ENCODE data around the gene MACROH2A1. TPM values are rescaled to one million over a fixed set of nuclear protein-coding genes. Genes with fewer than 3 reads are reported as not detected.

Gene MACROH2A1
- total RNA-seq = 139 TPM
- 100 to 1,000 TPM; 126 to 161 (median 148) TPM for polyA plus RNA-seq

DNA sequence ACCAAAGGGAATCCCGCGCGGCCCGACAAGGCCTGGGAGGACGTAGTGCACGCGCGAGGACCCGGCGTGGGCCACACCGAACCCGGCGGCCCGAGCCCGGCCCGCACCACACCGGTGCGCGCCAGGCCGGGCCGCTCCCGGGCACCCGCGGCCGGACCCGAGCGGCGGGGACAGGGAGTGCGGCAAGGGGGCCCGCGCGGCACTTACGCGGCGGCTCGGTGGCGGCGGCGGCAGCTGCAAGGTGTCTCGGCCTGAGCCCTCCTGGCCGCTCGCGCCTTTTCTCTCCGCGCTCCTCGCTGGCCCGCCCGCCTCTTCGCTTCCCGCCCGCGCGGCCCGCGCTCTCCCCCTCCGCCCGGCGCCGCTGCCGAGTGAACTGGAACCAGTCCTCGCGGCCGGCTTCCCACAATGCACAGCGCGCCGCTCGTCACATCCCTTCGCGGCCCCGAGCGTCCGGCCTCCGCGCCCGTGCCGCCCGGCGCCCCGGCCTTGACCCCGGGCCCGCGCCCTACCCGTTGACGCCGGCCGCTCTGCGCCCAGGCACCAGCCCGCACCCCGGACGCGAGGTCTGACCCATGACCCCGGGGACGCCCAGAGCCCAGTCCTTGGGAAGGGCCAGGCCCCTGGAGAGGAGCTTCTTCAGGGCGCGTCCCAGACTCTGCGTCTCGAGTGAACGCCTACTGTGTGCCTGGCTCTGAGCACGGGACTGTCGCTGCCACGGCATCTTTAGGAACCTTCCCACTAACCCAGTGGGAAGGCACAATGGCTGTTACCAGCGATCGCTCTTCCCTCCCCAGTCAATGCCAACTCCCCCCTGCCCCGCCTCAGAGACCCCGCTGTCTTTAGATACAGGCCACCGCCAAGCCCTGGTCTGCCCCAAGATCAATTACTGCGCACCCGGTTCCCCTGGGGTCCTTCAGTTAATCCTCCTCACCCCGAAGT, at the start of gene MACROH2A1:
Gene MACROH2A1, minus strand, starts transcription at position 377 of the 939 bp plus-strand sequence. CDS start 10,138 bp downstream, outside the sequence.
- no peaks in the 10 kb centered on the region for H3K9me3 ChIP-seq (ENCODE audit: control insufficient read depth in 2 of 2, low read length in 2 of 2)
- peaks cover 0 to 3% (median 0%) of the 10 kb centered on the region in 7 donors for H3K9me3 Mint-ChIP-seq
- peaks cover 12% of the 10 kb centered on the region for H3K27me3 Mint-ChIP-seq
- H3K27ac ChIP-seq (ENCODE audit: insufficient read depth, low read length, poor library complexity, severe bottlenecking) = peak within 1 kb of the TSS; percentile 42
- peaks cover 3% of the 10 kb centered on the region for H3K27me3 ChIP-seq (ENCODE audit: control insufficient read depth, insufficient read depth, low read length)
- H3K27ac Mint-ChIP-seq = peak within 1 kb of the TSS; percentile 69 to 95 (median 94)
- H3K4me3 Mint-ChIP-seq = peak within 1 kb of the TSS; percentile 92 to 96 (median 94)
- ATAC-seq (ENCODE audit: low read depth in 2 of 2) = peak; percentile 85 to 92
- peak; percentile 67 to 89 (median 78) for DNase-seq
- peaks cover 8% of the 10 kb centered on the region for H3K36me3 Mint-ChIP-seq
- H3K4me1 Mint-ChIP-seq = peaks cover 23 to 55% (median 37%) of the 10 kb centered on the region in 4 donors
- H3K4me3 ChIP-seq (ENCODE audit: low read depth, low read length) = peak within 1 kb of the TSS; percentile 70
- H3K36me3 ChIP-seq (ENCODE audit: control insufficient read depth, insufficient read depth, low read length) = no peaks in the 10 kb centered on the region
- peaks cover 27% of the 10 kb centered on the region for H3K4me1 ChIP-seq (ENCODE audit: control insufficient read depth, insufficient read depth, low read length, poor library complexity, severe bottlenecking)

GRCh38 chr5:135448071-135448739, 49.2 kb upstream of the MACROH2A1 start:
- no peak overlapping the region for H3K4me3 ChIP-seq (ENCODE audit: low read depth, low read length)
- Mint-ChIP-seq H3K36me3 (no peaks in the 10 kb centered on the region), H3K27ac (no peak overlapping the region), H3K4me3 (no peak overlapping the region), H3K27me3 (peaks cover 13% of the 10 kb centered on the region), H3K4me1 (no peaks in the 10 kb centered on the region), H3K9me3 (no peaks in the 10 kb centered on the region)
- DNase-seq (no peak), ATAC-seq (ENCODE audit: low read depth in 2 of 2) (no peak)
- H3K36me3 ChIP-seq (ENCODE audit: control insufficient read depth, insufficient read depth, low read length) = no peaks in the 10 kb centered on the region
- H3K9me3 ChIP-seq (ENCODE audit: control insufficient read depth in 2 of 2, low read length in 2 of 2) = no peaks in the 10 kb centered on the region
- peaks cover 5% of the 10 kb centered on the region for H3K27me3 ChIP-seq (ENCODE audit: control insufficient read depth, insufficient read depth, low read length)
- no peaks in the 10 kb centered on the region for H3K4me1 ChIP-seq (ENCODE audit: control insufficient read depth, insufficient read depth, low read length, poor library complexity, severe bottlenecking)
- H3K27ac ChIP-seq (ENCODE audit: insufficient read depth, low read length, poor library complexity, severe bottlenecking) = no peak overlapping the region

DNA sequence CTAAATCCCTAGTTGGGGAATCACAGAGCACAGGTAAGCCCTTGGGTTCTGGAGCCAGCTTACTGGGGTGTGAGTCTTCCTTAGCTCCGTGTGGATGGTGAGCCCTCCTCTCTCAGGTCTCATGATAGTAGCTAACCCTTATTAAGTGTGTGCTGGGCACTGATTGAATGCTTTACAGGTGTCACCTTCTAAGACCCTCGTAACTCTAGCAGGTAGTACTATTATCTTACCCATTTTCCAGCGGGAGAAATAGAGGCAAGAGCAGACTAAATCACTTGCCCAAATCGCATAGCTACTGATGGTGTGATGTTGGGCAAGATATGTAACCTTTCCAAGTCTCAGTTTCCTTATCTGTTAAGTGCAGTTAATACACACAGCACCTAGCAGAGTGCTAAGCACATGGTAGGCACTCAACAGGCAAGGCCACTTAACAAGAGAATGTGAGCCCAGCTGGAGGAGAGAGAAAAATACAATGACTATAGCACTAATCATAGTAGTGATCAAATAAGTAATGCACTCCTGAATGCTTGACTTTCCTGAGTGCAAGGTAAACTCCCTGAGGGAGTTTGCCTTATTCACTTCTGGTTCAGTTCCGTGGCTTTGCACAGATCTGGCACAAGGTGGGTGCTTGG, 48.4 kb upstream of the MACROH2A1 start, which contains the start of gene DCANP1:
Gene DCANP1, minus strand, starts transcription at position 51 of the 632 bp plus-strand sequence. CDS start 240 bp downstream, outside the sequence.
- no peaks in the 10 kb centered on the region for H3K4me1 ChIP-seq (ENCODE audit: control insufficient read depth, insufficient read depth, low read length, poor library complexity, severe bottlenecking)
- no peaks in the 10 kb centered on the region for H3K9me3 Mint-ChIP-seq
- peaks cover 5% of the 10 kb centered on the region for H3K27me3 ChIP-seq (ENCODE audit: control insufficient read depth, insufficient read depth, low read length)
- no peaks in the 10 kb centered on the region for H3K9me3 ChIP-seq (ENCODE audit: control insufficient read depth in 2 of 2, low read length in 2 of 2)
- no peak within 1 kb of the TSS for H3K4me3 ChIP-seq (ENCODE audit: low read depth, low read length)
- H3K36me3 ChIP-seq (ENCODE audit: control insufficient read depth, insufficient read depth, low read length) = no peaks in the 10 kb centered on the region
- DNase-seq (no peak), ATAC-seq (ENCODE audit: low read depth in 2 of 2) (no peak)
- H3K27ac ChIP-seq (ENCODE audit: insufficient read depth, low read length, poor library complexity, severe bottlenecking) = no peak within 1 kb of the TSS
- no peak within 1 kb of the TSS for H3K4me3 Mint-ChIP-seq
- no peak within 1 kb of the TSS for H3K27ac Mint-ChIP-seq
- no peaks in the 10 kb centered on the region for H3K36me3 Mint-ChIP-seq
- peaks cover 5% of the 10 kb centered on the region for H3K27me3 Mint-ChIP-seq
- H3K4me1 Mint-ChIP-seq = no peaks in the 10 kb centered on the region

DNA sequence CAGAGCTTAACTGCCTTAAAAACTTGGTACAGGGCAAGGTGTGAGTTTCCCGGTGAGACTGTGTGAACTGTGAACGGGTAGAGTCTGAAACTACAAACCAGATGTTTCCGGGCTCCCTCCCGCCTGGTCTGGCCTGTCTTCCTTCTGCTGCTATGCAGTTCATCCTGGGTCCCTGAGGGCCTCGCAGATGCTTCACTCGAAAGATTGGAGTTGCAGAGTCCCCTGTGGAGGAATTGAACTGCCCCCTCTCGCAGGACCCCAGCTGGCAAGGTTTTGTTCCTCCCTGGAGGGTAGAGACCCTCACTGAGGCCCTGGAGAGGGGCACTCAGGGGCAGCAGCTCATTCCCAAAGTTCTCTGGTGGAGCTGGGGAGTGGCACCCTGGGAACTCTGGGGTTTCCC, 47.6 kb upstream of the MACROH2A1 start:
- no peaks in the 10 kb centered on the region for H3K4me1 Mint-ChIP-seq
- H3K36me3 Mint-ChIP-seq = no peaks in the 10 kb centered on the region
- ATAC-seq (ENCODE audit: low read depth in 2 of 2) (no peak), DNase-seq (no peak)
- no peak overlapping the region for H3K4me3 Mint-ChIP-seq
- no peaks in the 10 kb centered on the region for H3K9me3 Mint-ChIP-seq
- H3K4me3 ChIP-seq (ENCODE audit: low read depth, low read length) = no peak overlapping the region
- no peak overlapping the region for H3K27ac ChIP-seq (ENCODE audit: insufficient read depth, low read length, poor library complexity, severe bottlenecking)
- H3K9me3 ChIP-seq (ENCODE audit: control insufficient read depth in 2 of 2, low read length in 2 of 2) = no peaks in the 10 kb centered on the region
- peaks cover 4% of the 10 kb centered on the region for H3K27me3 Mint-ChIP-seq
- no peaks in the 10 kb centered on the region for H3K36me3 ChIP-seq (ENCODE audit: control insufficient read depth, insufficient read depth, low read length)
- H3K27me3 ChIP-seq (ENCODE audit: control insufficient read depth, insufficient read depth, low read length) = peaks cover 5% of the 10 kb centered on the region
- H3K4me1 ChIP-seq (ENCODE audit: control insufficient read depth, insufficient read depth, low read length, poor library complexity, severe bottlenecking) = no peaks in the 10 kb centered on the region
- no peak overlapping the region for H3K27ac Mint-ChIP-seq

DNA sequence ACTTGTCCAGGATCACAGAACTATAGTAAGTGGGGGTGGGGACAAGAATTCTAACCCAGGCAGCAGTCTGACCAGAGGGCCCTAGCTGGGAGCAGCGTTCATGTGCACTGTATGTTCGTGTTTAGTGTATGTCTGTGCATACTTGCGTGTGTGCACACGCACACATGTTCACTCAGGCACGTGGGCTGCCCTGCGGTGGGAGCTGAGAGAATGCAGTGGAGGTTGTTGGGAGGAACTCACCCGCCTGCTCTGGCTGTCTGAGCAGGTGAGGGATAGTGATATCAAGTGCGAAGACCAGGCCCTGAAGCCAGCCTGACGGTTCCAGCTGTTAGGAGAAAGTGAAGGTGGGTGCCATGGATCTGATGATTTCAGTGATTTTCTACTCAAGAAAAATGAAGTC, 47.2 kb upstream of the MACROH2A1 start:
- peaks cover 5% of the 10 kb centered on the region for H3K27me3 ChIP-seq (ENCODE audit: control insufficient read depth, insufficient read depth, low read length)
- Mint-ChIP-seq H3K27me3 (peaks cover 4% of the 10 kb centered on the region), H3K4me3 (no peak overlapping the region), H3K4me1 (no peaks in the 10 kb centered on the region), H3K36me3 (no peaks in the 10 kb centered on the region), H3K27ac (no peak overlapping the region), H3K9me3 (no peaks in the 10 kb centered on the region)
- no peak overlapping the region for H3K4me3 ChIP-seq (ENCODE audit: low read depth, low read length)
- H3K36me3 ChIP-seq (ENCODE audit: control insufficient read depth, insufficient read depth, low read length) = no peaks in the 10 kb centered on the region
- no peaks in the 10 kb centered on the region for H3K9me3 ChIP-seq (ENCODE audit: control insufficient read depth in 2 of 2, low read length in 2 of 2)
- no peak for ATAC-seq (ENCODE audit: low read depth in 2 of 2)
- H3K4me1 ChIP-seq (ENCODE audit: control insufficient read depth, insufficient read depth, low read length, poor library complexity, severe bottlenecking) = no peaks in the 10 kb centered on the region
- DNase-seq = no peak
- H3K27ac ChIP-seq (ENCODE audit: insufficient read depth, low read length, poor library complexity, severe bottlenecking) = no peak overlapping the region

DNA sequence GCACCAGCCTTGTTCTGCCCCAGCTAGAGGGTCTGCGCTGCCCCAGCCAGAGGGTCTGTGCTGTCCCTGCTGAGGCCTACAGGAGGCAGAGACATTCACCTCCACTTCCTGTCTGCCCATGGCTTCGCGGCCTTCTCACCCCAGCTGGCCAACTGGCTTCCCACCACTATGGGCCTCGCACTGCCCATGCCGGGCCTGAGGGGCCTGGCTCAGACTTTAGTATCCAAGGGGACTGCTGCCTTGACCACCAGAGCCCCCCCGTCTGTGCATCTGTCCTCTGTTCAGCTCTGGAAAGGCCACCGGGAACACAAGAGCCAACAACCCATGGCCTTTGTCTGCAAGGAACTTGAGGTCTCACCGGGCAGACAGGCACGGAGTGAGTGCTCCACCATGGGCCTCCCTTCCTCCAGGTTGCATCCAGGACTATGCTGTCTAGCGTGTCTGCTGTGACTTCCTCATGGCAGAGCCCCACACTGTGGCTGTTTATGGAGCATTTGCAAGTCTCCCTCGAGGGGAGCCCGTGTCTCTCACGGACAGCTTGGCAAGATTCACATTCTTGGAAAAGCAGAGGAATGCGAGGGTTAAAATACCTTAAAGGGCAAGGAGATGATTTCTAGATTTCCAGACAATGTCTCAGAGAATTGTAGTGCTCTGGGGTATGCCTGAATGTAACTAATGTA, 46.4 kb upstream of the MACROH2A1 start:
- Mint-ChIP-seq H3K27me3 (peaks cover 4% of the 10 kb centered on the region), H3K4me3 (no peak overlapping the region), H3K9me3 (no peaks in the 10 kb centered on the region), H3K27ac (no peak overlapping the region), H3K4me1 (no peaks in the 10 kb centered on the region), H3K36me3 (no peaks in the 10 kb centered on the region)
- ATAC-seq (ENCODE audit: low read depth in 2 of 2) (no peak), DNase-seq (no peak)
- Histone ChIP-seq H3K27me3 (ENCODE audit: control insufficient read depth, insufficient read depth, low read length) (peaks cover 5% of the 10 kb centered on the region), H3K36me3 (ENCODE audit: control insufficient read depth, insufficient read depth, low read length) (no peaks in the 10 kb centered on the region), H3K27ac (ENCODE audit: insufficient read depth, low read length, poor library complexity, severe bottlenecking) (no peak overlapping the region), H3K4me3 (ENCODE audit: low read depth, low read length) (no peak overlapping the region), H3K4me1 (ENCODE audit: control insufficient read depth, insufficient read depth, low read length, poor library complexity, severe bottlenecking) (no peaks in the 10 kb centered on the region), H3K9me3 (ENCODE audit: control insufficient read depth in 2 of 2, low read length in 2 of 2) (no peaks in the 10 kb centered on the region)

- Mint-ChIP-seq H3K4me3 (no peak overlapping the region), H3K9me3 (no peaks in the 10 kb centered on the region), H3K4me1 (no peaks in the 10 kb centered on the region), H3K27ac (no peak overlapping the region), H3K27me3 (peaks cover 4% of the 10 kb centered on the region), H3K36me3 (no peaks in the 10 kb centered on the region)
- H3K4me3 ChIP-seq (ENCODE audit: low read depth, low read length) = no peak overlapping the region
- H3K36me3 ChIP-seq (ENCODE audit: control insufficient read depth, insufficient read depth, low read length) = no peaks in the 10 kb centered on the region
- DNase-seq (no peak), ATAC-seq (ENCODE audit: low read depth in 2 of 2) (no peak)
- no peaks in the 10 kb centered on the region for H3K9me3 ChIP-seq (ENCODE audit: control insufficient read depth in 2 of 2, low read length in 2 of 2)
- no peak overlapping the region for H3K27ac ChIP-seq (ENCODE audit: insufficient read depth, low read length, poor library complexity, severe bottlenecking)
- H3K27me3 ChIP-seq (ENCODE audit: control insufficient read depth, insufficient read depth, low read length) = peaks cover 5% of the 10 kb centered on the region
- no peaks in the 10 kb centered on the region for H3K4me1 ChIP-seq (ENCODE audit: control insufficient read depth, insufficient read depth, low read length, poor library complexity, severe bottlenecking)
Observed at GRCh38 chr5:135444881-135445280, 45.9 kb upstream of the MACROH2A1 start.
